DOHH2 (cell line): ENCODE measurements around the gene XYLT2.

ENCODE experiments used
- CTCF ChIP-seq: fragments of 200-600 bp; sonication (generic); IDR thresholded peaks from one replicate; pipeline ENCODE4 v1.5.1; 2014; ENCODE audit warnings: antibody characterized with exemption, mild to moderate bottlenecking, low read depth, low read length; ENCODE audit not compliant: poor library complexity, severe bottlenecking
- EZH2phosphoT487 ChIP-seq: fragments of 200-600 bp; sonication (generic); IDR thresholded peaks from 2 replicates; pipeline ENCODE4 v1.6.1; 2017; ENCODE audit warnings: borderline replicate concordance, mild to moderate bottlenecking, antibody characterized with exemption, low read length, moderate library complexity, mixed read lengths

- no peak for TF ChIP-seq CTCF
- no peak for TF ChIP-seq EZH2phosphoT487
These were observed 31.4 kb upstream of the XYLT2 start for GRCh38 chr17:50314456-50315011.
